Prostate gland (tissue), 2 donors: Measurements from ENCODE around the gene ZC3H18.

Experiments used
- CTCF ChIP-seq, 4 experiments: fragments of 200-600 bp in 2 of 4; fragments of 450-650 bp in 2 of 4; sonication (generic) in 2 of 4; IDR thresholded peaks; 1 replicate in 3 of 4; 2 replicates in 1 of 4; pipeline ENCODE4 v1.5.1; 2016 to 2019; ENCODE audit warnings: antibody characterized with exemption in 4 of 4, mild to moderate bottlenecking in 2 of 4, moderate library complexity in 2 of 4
- POLR2A ChIP-seq: fragments of 450-650 bp; IDR thresholded peaks from one replicate; pipeline ENCODE4 v1.6.1; 2016; ENCODE audit warnings: antibody characterized with exemption, mild to moderate bottlenecking

GRCh38 chr16:88642881-88643643 lies 72.9 kb downstream of the ZC3H18 start:
- no peak for TF ChIP-seq CTCF (IDR thresholded peaks at IDR 0.05)
- TF ChIP-seq POLR2A = no peak
